AG09319 (cell line): Measurements from ENCODE around the gene ZMPSTE24.

ENCODE experiments used
- DNase-seq: peaks from one replicate; pipeline ENCODE4 v3.0.0-alpha.2; 2010; ENCODE audit warnings: low read depth; ENCODE audit errors: extremely low read depth
- CTCF ChIP-seq: IDR thresholded peaks from 2 replicates; pipeline ENCODE4 v1.5.1; 2011; ENCODE audit warnings: low read depth, mild to moderate bottlenecking, inconsistent platforms, low read length, moderate library complexity

The ZMPSTE24 gene

DNA sequence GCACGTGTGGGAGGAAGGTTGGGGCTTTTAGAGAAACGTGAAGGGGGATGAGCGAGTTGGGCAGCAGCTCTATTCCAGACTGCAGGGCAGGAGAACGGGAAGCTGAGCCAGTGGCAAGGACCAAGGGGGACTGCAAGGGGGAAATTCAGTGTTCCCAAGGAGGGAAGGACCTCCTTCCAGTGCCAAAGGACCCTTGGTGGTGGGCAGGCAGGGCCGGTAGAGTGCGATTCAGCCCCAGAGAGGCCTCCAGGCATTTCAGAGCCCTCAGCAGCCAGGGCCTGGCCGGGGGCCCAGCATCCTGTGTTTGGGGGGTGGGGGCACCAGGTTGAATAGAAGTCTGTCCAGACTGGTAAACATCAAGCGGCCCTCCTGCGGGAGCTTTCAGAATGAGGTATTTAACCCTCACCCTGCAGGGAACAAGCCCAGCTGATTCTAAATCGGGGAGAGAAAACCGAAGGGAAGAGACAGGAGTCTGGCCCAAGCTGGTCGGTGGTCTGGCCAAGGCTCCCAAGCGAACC lies 56.7 kb downstream of the ZMPSTE24 start:
- no peak for TF ChIP-seq CTCF
- no peak for DNase-seq

DNA sequence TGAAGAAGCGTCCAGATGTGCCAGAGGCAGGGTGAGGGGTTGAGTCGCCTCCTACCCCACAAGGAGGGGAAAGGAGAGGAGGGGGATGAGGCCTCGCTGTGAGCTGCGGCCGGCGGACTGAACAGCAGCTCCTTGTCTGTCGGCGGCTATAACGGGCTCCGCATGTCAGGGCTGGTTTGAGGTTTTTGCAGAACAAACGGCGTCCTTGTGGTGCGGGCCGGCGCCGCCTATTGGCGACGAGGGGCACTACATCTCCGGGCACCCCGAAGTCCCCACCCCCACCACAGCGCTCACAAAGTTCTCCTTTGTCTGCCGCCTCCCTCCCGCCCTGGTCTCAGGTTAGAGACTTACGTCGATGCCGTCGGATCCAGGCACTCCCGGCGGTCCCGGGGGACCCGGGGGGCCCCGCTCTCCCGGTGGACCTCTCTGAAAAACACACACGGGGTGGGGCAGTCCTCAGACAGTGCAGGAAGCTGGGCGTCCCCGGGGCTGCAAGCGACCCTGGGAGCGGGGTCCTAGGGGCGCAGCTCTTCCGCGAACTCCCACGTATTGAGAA lies 57.3 kb downstream of the ZMPSTE24 start:
- peak; percentile 95 for TF ChIP-seq CTCF
- DNase-seq = peak; percentile 59

DNA sequence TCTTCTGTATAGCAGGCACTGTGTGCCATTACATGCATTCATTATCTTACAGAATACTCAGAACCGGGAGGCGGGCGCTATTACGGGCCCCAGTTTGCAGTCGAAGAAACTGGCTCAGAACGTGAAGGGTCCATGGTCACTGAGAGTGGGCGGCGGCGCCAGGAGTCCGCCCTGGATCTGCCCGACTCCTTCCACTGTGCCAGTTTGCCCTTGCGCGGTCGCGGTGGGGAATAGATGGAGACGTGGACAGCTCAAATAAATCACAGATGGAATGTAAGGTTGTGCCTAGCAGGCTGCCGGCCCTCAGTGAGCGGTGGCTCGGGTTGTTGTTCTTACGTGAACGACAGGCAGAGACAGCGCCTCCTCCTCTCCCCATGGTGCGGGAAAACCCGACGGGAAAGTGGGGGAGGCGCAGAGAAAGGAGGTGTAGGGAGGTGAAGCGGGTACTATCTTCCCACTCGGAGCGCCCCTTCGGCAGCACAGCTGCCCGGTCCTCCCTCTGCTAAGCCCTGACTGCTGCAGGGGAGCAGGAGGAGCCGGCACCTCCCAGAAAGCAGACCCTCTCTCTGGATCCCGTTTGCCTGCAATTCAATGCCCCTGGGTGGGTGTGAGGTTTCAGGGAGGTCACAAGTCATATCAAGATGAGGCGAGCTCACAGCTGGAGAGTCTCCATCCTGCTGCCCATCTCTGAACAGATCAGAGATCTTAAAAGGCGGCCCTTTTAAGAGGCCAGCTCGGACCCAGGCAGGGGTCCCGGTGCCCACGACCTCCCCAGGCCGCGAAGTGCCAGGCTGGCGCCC lies 58.0 kb downstream of the ZMPSTE24 start:
- no peak for DNase-seq
- TF ChIP-seq CTCF = no peak

DNA sequence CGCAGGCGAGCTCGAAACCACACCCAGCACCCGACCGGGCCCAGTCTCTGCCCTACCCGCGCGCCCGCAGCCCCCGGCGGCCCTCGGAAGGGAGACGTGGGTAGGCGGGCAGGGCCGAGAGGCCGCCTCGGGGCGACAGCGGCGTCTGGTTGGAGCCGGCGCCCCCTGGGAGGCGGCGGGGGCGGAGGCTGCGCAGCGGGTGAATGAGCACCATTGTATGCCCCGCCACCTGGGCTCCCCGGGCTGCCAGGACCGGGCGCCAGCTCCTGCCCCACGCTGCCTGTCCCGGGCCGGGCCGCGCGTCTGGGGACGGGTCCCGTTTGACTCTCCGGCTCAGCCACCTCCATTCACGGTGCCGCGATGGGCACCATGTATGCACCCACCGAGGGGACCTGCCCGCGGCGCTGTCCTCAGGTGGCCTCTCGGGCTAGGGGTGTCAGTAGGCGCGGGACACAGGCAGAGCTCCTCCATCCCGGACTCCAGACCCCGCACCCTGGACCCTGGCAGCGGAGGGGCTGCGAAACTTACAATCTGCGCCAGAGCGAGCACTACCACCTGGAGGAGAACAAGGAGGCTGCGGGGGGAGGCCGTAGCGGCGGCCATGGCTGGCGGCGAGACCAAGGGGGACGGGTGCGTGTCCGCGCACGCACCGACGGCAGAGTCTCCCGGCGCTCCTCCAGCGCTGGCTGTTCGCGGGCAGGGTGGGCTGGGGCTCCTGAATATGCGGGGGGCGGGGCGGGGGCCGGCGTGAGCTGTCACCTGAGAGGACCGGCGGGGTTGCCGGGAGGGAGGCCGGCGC lies 58.8 kb downstream of the ZMPSTE24 start, which contains the start of gene COL9A2:
Gene COL9A2 (minus strand): TSS at position 692 of the 799 bp plus-strand sequence. CDS start 89 bp downstream, at position 603.
- DNase-seq = no peak
- no peak for TF ChIP-seq CTCF

DNA sequence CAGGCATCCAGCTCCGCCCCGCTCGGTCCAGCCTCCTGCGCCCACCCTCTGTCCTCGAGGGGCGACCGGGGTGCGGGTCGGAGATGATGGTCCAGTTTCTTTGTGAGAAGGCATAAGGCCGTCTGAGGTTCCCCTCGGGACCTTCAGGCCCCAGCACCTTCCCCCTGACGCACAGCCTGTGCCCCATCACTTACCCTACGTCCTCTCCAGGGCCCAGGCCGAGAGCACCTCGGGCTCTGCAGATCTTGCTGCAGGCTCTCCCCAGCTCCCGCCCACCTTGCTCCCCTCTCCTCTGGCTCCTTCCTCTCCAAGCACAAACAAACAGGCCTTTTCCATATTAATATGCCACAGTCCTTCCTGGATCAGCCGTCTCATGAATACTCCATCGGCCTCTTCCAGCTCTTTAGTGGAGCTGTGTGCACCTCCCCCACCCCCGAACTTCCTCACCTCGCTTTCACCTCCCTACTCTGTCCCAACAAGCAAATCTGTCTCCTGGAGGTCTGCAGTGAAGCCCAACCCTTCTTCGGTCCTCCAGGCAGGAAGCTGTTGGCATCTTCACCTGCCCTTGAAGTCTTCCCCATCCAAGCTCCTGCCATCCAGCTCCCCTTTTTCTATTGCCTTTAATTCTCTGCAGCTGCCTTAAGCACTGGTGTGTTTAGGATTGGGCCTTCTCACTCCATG lies 59.5 kb downstream of the ZMPSTE24 start:
- no peak for DNase-seq
- TF ChIP-seq CTCF = no peak

DNA sequence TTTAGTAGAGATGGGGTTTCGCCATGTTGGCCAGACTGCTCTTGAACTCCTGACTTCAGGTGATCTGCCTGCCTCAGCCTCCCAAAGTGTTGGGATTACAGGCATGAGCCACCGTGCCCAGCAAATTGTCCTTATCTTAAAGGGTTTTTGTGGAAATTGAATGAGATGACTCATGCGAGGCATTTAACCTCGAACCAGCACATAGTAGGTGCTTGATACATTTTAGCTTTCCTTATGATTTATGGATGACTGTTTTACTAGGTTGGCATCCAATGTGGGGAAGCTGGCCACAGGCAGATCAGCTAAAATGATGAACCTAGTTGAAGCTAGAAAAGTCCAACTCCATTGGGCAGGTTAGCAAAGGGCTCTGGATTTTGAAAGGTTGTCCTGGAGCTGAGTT lies 60.4 kb downstream of the ZMPSTE24 start:
- no peak for TF ChIP-seq CTCF
- DNase-seq = no peak
